HG02970 (cell line): ENCODE data around the gene TRIM3.

ENCODE experiments used
- ATAC-seq: cut with Tn5 transposase; IDR thresholded peaks from one replicate; pipeline ENCODE4 v1.9.1; 2021; ENCODE audit warnings: mild to moderate bottlenecking, moderate library complexity, moderate number of reproducible peaks; ENCODE audit not compliant: unreplicated experiment, low FRiP score

TRIM3 gene

DNA sequence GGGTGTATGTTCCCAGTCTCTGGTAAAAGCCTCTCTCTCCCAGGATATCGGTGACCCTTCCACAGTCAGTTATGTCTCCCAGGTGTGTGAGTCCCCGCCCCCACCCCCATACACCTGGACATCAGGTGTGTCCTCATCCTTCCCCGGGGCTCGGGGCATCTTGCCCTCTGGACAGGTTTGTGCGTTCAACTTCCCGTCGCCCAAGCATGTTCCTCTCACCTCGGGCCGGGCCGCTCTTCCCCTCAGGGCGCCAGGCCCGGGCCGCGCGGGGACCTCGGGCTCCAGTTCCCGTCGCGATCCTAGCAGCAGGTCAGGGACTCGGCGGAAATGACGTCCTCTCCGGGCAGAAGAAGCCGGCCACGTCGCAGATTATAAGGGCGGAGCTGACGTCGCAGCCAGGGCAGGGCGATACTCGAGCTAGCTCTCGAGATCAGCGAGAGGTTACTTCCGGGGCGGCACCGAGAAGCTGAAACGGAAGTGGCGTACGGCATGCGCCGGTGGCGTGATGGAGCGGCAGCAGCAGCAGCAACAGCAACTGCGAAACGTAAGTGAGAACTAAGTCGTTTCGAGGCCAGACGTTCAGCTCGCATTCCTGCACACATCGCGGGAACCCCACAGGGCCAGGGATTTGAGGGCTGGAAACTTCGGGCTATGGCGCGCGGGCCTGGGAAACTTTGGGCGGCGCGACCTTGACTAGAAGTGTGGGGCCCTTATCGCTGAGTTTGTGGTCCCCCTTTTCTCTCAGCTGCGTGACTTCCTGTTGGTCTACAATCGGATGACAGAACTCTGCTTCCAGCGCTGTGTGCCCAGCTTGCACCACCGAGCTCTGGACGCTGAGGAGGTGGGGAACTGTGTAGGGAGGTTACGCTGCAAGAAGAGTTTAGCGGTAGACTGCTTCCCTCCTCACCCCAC lies 7.5 kb upstream of the TRIM3 start, which contains the start of the genes ARFIP2 and TIMM10B:
Gene ARFIP2 (minus strand): TSS at position 320 of the 912 bp plus-strand sequence. CDS start 910 bp downstream, outside the sequence.
Gene TIMM10B (plus strand): TSS at position 490 of the 912 bp plus-strand sequence. CDS start 16 bp downstream, at position 506.
- ATAC-seq: peak; percentile 100

DNA sequence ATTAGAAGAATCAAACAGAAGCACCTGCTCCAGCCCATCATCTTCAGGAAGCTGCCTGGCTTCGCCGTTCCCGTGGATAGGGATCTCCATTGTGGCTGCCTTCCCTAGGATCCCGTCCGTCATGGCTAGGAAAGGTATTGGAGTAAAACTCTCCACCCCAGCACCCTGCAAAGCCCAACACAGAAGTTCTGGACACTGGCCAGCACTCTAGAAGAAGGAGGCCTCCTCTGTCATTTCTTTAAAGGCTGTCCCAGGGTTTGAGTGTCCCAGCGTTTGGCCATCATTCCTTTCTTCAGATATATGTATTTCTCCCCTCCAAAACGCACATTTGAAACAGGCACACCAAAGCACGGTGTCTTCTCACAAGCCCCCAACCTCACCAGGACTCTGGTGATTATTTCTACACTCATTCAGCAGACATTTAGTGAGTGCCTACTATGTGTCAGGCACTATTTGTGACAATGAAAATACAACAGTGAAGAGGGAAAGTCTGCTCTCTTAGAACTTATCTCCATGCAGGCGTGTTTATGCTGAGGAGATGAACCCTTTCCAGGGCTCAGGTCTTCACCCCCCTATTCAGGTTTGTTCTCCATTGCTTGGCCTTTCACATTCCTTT lies 6.7 kb upstream of the TRIM3 start:
- ATAC-seq: no peak

DNA sequence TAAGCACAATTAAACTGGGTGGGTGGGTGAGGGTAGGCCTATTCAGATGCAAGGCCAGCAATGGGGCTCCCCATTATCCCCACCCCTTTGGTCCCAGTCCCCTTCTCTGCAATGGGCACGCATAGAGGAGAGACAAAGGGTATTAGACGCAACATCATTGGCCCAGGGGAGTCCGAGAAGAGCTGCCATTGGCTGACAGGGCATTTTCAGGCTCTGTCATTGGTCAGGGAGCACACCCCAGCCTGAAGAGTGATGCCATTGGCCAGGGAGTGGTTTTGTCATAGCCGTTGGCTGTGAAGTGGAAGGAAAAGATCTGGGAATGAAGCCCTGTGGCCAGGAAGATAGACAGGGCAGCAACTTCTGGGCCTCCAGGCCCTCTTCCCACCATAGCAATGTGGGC lies 2.8 kb upstream of the TRIM3 start:
- no peak for ATAC-seq

DNA sequence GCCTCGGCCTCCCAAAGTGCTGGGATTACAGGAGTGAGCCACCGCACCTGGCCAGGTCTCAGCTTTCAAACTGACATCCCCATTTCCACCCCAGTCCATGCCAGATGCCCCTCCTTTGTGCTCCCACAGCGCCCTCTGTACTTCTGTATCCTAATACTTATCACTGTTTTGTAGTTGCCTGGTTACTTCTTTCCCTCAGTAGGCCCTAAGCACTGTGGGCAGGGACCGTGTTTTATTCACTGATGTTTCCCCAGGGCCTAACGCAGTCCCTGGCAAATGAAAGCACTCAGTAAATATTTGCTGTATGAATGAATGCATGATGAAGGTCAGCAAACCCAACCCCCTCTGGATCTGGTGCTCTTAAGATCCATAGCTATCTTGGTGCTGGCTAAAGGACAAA lies 2.2 kb upstream of the TRIM3 start:
- no peak for ATAC-seq

DNA sequence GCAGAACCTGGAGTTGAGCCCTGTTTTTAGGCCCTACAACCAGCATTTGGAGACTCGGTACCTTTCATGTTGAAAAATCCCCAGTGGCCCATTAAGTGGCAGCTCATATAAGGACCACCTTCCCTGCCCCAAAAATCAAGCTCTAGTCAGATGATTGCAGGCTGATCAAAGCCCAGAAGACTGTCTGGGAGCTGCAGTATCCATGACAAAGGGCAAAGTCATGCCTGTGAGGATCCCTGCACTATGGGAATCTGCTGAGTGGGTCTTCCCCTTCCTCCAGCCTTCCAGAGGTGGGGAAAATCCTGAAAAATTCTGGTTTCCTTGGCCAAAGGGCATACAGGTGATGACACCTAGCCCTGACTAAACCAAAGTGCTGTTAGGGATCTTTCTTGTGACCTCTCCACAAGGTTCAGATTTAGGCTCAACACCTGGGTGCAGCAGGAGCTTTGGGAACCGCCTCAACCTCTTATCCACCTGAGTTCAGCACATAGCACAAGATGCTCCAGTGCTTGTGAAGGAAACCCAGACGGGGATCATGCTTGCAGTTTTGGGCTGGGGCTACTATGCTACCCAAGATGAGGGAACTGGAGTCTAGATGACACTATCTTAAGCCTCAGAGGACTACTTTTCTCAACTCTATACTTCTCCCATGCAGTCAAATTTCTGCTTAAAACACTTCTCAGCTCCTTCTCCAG lies 1.2 kb upstream of the TRIM3 start:
- no peak for ATAC-seq

DNA sequence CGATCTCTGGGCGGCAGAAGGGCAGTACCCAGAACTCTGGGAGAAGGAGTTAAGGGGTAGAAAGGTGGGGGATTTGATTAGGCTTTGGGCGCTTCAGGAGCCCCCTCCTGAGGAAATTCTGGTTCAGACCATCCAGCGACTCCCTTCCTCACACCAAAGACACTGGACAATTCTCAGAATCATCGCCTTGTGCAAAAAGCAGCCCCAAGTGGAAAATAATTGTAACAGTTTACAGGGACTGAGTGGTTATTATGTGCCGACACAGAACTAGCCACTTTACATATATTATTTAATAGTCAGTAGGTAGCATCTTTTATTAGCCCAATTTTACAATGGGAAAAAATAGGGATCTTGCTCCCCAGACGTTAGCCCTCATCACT lies 662 bp upstream of the TRIM3 start:
- no peak for ATAC-seq

DNA sequence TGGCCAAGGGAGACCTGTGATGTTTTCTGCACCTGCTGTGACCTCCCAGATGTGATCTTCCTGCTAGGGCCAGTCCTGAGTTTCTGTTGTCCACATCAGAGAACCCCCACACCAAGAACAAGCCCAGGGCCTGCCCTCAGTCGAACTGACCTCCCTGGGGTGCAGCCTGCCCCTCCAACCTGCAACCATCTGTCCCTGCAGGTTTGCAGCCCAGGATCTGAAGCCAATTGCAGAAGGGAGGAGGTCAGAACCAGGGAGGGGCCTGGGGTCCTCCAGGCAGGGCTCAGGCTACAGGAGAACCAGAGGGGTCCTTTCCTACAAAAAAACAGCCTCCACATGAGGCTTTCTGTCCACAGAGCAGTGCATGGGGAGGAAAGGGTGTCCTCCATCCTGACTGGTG lies 807 bp downstream of the TRIM3 start:
- no peak for ATAC-seq

DNA sequence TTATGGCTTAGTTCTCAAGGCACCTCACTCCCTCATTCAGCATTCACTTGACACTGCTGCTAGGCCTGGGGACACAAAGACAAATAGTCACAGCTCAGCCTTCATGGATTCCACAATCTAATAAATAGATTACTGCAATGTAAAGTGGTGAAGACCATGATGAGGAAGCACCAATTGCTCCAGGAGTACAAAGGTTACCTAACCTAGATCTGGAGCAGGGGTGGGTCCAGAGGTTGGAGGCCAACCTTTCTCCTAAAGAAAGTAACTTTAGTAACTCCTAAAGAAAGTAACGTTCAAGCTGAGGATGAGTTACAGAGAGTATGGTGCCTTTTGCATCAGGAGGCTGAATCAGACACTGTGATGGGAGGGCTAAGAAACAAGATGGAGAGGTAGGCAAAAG lies 4.1 kb downstream of the TRIM3 start:
- no peak for ATAC-seq

DNA sequence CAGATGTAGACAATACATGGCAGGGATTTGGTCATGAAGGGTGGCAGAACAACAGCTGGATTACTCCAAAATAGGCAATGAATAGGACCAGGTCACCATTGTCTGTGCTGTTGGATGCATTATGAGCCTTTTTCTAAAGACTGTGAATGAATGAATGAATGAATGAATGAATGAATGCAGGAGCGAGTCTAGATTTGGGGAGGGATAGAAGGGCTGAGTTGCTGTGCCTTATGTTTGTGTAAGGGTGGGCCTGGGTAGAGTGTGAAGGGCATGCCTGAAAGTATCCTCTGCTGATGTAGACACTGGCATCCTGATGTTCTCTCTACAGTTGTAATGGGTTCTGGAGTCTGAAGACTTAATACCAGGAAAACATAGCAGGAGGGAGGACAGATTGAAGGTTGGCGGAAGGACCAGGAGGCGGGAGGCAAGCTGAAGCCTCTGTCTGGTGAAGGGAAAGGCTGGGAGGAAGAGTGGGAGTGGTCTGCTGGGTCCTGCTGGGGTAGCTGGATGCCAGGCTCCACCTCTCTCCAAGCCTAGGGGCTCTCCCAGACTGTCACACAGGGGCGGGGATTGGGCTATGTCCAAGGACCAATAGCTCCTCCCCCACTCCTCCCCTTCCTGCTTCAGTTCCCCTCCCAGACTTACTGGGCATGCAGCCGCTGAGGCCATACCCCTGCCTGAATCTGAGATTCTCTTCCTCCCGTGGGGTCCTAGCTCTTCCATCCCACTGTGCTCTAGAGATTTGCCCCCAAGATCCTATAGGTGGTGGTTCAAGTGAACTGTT lies 4.8 kb downstream of the TRIM3 start:
- no peak for ATAC-seq

DNA sequence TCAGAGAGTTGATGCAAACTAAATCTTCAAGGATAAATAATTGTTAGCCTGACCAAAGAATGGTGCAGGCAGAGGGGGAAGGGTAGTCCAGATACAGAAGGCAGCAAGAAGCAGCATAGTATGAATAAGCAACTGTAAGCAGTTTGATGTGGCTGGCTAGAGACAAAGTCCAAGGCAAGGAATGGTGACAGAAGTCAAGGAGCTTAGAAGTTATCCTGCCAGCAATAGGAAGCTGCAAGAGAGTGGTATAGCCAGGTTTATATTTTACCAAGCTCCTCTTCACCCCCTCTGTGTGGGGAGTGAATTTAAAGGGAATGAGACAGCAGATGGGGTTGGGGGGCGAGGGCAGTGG lies 14.7 kb downstream of the TRIM3 start:
- ATAC-seq: no peak

DNA sequence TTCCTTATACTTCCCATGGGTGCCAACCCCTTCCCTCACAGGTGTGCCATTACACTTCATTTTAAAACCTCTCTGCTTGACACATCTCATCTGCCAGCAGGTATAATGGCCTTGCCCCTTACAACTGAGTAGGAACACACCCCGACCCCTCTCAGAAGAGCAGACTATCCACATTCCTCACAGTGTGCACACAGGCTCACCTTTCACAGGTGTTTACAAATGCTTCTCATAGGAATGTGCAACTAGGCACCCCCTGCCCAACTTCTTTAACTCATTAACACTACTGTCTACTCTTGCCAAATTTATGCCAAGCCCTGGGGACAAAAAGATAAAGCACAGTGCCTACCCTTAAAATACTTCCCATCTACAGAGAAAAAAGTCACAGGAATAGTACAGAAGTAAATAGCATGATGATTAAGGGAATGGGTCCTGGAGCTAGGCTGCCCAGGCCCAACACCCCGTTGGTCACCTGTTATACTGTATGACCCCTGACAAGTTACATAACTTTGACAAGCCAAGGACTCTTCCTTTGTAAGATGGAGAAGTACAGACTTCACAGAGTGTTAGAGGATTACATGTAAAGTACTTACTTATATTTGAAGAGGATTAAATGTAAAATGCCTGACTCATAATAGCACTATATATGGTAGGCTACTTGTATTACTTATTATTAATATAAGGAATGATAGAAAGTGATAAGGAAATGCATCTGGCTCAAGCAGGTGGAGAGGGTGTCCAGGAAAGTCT lies 15.2 kb downstream of the TRIM3 start:
- no peak for ATAC-seq

DNA sequence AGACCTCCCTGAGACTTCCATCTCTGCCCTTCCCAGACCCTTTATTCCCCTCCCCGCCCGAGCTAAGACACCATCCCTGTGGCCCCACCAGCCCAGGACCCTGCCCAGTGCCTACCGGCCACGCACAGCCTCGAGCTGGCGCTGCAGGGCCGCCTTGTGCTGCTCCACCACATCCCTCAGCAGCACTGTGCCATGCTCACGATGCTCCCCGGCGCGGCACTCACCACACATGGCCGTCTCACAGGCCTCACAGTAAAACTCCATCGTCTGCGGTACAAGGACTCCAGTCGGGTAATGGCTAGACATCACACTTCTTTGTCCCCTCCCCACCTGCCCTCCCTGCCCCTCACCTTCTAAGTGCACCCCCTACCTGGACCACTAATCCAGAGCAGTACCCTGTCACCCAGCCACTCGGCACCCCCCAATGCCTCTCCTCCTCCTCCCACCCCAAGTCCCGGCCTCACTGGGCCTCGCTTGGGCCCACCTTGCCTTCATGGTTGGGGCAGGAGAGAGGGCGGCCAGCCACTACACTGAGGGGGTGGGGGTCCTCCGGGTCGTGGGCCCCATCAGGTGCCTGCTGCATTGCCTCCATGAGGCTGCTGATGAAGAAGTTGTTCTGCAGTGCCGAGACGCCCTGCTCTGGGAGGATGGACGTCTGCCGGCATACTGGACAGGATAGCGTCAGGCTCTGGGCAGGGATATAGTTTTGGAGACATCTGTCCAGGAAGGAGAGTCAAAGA lies 16.0 kb downstream of the TRIM3 start:
- no peak for ATAC-seq

DNA sequence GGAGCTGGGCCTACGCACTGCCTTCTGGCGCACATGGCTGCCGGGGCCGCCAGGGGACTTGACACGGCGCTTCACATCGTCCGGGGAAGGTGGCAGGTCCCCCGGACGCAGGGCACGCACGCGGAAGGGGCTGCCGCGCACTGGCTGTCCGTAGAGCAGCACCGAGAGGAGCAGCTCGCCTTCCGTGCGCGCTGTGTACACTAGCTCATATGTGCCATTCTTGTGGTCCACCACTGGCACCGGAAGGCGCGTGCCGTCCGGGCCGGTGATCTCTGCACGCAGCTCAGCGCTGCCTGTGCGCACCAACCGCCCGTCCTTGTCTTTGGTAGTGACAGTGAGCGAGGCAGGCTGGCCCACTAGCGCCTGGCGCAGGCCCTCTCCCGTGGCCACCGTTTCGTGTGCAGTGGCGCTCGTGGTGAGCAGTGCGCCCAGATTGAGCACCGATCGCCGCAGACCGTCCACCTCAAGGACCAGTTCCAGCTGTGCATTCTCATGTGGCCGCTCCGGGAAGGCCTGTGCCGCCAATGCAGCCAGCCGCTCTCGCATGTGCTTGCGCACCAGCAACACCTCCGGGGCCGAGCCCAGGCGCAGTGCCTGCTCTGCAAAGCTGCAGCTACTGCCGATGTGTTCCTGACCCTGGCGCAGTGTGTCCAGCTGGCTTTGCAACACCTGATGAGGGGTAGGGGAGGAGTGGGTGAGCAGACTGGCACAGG lies 17.2 kb downstream of the TRIM3 start:
- no peak for ATAC-seq

DNA sequence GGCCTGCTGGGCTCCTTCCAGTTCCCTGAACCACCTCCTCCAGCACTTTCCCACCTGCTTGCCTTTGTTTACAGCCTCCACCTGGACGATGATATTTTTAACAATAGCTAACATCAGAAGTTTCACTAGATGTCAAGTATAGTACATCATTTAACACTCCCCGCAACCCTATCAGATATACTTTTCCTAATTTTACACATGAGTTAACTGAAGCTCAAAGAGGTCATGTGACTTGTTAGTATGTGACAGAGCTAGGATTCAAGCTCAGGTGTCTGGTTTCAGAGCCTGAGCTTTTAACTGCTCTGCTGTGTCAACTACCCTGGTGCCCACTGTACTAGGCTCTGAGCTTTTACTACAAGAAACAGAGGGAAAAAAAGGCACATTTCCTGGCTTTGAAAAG lies 18.7 kb downstream of the TRIM3 start:
- no peak for ATAC-seq

DNA sequence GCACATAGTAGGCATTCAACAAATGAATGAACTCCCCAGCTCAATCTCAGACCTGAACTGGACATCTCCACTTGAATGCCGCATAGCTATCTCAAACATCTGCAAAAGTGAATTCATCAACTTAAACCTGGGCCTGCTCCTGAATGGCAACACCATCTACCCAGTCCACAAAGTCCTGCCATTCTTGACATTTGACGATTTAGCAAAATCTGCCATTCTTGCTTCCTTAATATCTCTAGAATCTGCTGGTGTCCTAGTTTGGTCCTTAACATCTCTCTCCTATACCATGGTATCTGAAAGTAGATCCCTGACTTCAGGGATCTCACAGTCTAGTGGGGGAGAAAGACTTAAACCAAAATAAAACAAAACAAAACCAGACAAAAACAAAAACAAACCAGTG lies 20.6 kb downstream of the TRIM3 start:
- no peak for ATAC-seq

DNA sequence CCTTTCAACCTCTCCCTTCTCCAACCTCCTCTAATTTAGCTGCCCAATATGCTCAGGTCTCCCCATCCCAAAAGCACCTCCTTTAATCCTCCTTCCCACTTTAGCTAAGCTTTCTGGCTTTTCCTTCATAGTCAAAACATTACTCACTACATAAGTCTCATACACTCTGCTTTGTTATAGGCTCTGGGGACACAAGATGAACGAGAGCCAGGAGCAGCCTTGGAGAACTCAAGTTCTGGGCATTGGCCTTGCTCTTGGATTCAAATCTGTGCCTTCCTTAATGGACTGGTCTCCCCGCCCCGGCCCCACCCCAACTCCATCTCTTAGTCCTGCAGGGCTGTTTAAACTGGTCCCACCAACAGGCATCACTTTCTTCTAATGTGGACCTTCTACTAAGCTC lies 21.5 kb downstream of the TRIM3 start:
- ATAC-seq: no peak

DNA sequence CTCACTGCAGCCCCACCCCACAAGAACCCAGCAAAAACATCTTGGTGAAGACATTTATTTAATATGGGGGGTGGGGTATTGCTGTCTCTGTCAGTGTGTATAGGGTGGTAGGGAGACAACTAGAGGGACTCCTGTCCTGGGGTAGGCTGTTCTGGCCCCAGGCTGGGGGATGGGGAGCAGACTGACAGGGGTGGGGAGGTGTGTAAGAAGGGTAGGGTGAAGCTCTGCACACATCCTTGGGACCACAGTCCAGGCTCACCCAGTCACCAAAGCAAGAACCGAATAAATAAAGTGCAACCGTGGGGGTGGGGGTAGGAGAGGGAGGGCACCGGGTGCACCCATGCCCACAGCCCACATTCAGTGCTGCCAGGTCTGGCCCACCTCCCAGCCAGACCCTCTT lies 25.2 kb downstream of the TRIM3 start:
- ATAC-seq: no peak

DNA sequence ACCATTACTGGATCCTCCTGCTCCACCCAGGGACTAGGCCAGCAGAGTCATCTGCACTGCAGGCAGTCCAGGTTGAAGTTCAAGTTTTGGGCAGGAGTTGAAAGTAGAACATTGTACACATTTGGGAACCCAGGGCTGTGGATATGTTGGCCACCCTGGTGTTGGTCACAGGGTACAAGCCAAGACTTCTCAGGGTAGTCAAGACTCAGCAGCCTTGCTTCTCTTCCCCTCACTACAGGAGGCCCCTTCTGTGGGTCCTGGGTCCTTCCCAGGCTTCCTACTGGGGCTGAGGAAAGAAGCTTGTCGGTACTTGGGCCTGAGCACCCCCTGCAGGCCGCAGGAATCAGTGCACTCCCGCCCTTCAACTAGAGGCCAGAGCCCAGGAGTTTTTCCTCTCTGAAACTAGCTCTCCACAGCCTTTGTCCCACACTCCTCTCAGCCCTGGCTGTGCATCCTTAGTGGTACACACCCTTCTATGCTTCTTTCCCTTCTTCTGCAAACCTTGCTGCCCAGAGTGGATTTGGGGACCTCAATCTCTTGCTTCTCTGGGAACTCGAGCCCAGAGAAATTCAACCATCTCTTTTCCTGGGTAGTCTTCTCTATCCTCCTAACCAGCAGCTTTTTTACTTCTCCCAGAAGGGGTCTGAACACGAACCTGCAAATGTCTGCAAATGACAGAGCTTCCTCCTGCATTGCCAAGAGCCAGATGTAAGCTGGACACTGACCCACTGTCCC lies 30.3 kb downstream of the TRIM3 start:
- no peak for ATAC-seq
